Measurements from ENCODE around the gene IGSF3.

The IGSF3 gene

DNA sequence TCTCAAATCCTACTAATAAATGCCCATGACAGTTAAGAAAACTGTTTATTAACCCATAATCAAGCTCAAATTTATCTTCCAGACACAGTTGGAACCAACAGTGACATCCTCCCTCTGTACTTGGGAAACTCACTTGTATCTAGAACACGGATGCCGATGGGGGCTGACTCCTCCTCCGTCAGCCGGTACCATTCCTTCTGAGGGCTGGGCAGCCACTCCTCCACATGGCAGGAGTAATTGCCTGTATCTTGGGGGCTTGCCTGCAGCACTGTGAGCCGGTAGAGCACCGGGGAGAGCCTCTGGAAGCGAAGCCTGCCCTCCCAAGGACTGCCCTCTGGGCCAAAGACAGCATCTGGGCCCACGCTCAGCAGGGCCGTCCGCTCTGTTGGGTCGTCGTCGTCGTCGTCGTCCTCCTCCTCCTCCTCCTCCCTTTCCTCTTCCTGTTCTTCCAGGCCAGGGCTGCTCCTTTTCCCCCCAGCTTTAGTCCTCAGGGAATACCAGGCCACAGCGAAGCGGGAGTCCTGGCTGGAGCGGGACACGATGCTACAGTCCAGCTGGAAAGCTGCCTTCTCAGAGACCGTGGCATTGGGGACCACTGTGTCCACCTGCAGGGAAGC, 88.2 kb downstream of the IGSF3 start:
- no peak for TF ChIP-seq CTCF (conservative IDR thresholded peaks at IDR 0.05)
- peak overlapping the region; percentile 72; the same call in 1 of the 2 replicates for H3K27ac ChIP-seq

- no peak overlapping the region for H3K27ac ChIP-seq
- no peak for TF ChIP-seq CTCF (conservative IDR thresholded peaks at IDR 0.05)
Measured at GRCh38 chr1:116578581-116578980, 89.0 kb downstream of the IGSF3 start.

GRCh38 chr1:116577759-116578314, 89.7 kb downstream of the IGSF3 start:
- TF ChIP-seq CTCF (conservative IDR thresholded peaks at IDR 0.05): no peak
- H3K27ac ChIP-seq: no peak overlapping the region

- TF ChIP-seq CTCF (conservative IDR thresholded peaks at IDR 0.05): peak; percentile 90
- no peak overlapping the region for H3K27ac ChIP-seq
Measured at GRCh38 chr1:116574581-116575291, 92.8 kb downstream of the IGSF3 start.

GRCh38 chr1:116573431-116574095, 94.0 kb downstream of the IGSF3 start:
- TF ChIP-seq CTCF (conservative IDR thresholded peaks at IDR 0.05): no peak
- H3K27ac ChIP-seq: no peak overlapping the region

- no peak for TF ChIP-seq CTCF (conservative IDR thresholded peaks at IDR 0.05)
- H3K27ac ChIP-seq: no peak overlapping the region
Measured at GRCh38 chr1:116572771-116573430, 94.6 kb downstream of the IGSF3 start.

GRCh38 chr1:116572099-116572498, 95.4 kb downstream of the IGSF3 start:
- TF ChIP-seq CTCF (conservative IDR thresholded peaks at IDR 0.05): no peak
- no peak overlapping the region for H3K27ac ChIP-seq
